ENCODE results near the gene RALGPS2. TPM values are rescaled to one million over a fixed set of nuclear protein-coding genes. Genes with fewer than 3 reads are reported as not detected.

The RALGPS2 gene
- total and polyA plus RNA-seq, 12 donors: 1.4 to 12.8 (median 7.4) TPM

DNA sequence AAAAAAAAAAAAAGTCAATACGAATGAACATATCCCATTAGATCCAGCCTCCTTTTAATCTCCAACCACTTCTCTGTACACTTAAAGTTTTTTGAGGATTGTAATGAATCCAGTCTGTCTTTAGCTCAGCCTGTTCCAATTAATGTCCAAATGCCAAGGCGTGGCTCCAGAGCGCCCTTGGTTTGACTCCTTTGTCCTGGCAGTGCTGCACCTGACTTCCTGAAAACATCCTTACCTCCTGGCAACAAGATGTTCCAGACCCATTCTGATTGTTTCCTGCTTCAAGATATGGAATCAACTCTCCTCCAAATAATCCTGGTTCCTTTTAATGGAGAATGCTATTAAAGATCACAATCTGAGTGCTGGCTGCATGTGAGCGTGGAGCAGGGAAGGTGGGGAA, 226.6 kb downstream of the RALGPS2 start:
- DNase-seq (no peak), ATAC-seq (no peak)
- H3K4me3 ChIP-seq: no peak overlapping the region
- no peak overlapping the region for H3K27ac ChIP-seq
- no peak for TF ChIP-seq CTCF (IDR thresholded peaks at IDR 0.05)
- 65 to 80% methylated on average over 4 of the region's 4 CpGs for WGBS, 2 donors
- H3K27me3 ChIP-seq: no peaks in the 10 kb centered on the region
- no peaks in the 10 kb centered on the region for H3K36me3 ChIP-seq
- intact Hi-C loops (cut with DNase I): no loop called here
- peaks cover 0 to 25% (median 9%) of the 10 kb centered on the region in 9 donors for H3K4me1 ChIP-seq
- H3K9me3 ChIP-seq: no peaks in the 10 kb centered on the region

DNA sequence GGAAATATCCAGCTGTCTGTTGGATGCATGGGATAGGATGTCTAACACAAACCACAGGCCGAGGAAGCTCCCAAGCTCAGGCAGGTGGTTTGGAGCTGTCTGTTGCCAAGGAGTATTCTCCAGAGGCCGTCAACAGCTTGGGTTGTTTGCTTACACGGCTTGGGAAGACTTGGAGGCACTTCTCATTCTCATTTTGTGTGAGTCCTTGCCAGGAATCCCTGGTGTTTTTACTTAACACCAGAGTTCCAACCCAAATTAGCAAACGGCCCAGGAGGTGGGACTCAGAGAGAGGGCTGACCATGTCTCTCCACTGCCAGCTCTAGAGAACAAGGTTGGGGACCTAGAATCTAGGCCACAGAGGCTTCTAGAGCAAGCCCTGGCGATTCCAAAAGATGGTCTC, 228.0 kb downstream of the RALGPS2 start:
- H3K27me3 ChIP-seq: no peaks in the 10 kb centered on the region
- intact Hi-C loops (cut with DNase I): no loop called here
- no peak overlapping the region for H3K4me3 ChIP-seq
- DNase-seq (peak in 1 of 2 donors; percentile 54), ATAC-seq (peak; percentile 58 to 89 (median 80))
- 56 to 68% methylated on average over 5 of the region's 5 CpGs for WGBS, 2 donors
- TF ChIP-seq CTCF (IDR thresholded peaks at IDR 0.05): no peak
- H3K9me3 ChIP-seq: no peaks in the 10 kb centered on the region
- no peaks in the 10 kb centered on the region for H3K36me3 ChIP-seq
- H3K4me1 ChIP-seq: peaks cover 0 to 25% (median 9%) of the 10 kb centered on the region in 9 donors
- peak overlapping the region in 4 of 10 donors; percentile 21 to 65 (median 45) for H3K27ac ChIP-seq

DNA sequence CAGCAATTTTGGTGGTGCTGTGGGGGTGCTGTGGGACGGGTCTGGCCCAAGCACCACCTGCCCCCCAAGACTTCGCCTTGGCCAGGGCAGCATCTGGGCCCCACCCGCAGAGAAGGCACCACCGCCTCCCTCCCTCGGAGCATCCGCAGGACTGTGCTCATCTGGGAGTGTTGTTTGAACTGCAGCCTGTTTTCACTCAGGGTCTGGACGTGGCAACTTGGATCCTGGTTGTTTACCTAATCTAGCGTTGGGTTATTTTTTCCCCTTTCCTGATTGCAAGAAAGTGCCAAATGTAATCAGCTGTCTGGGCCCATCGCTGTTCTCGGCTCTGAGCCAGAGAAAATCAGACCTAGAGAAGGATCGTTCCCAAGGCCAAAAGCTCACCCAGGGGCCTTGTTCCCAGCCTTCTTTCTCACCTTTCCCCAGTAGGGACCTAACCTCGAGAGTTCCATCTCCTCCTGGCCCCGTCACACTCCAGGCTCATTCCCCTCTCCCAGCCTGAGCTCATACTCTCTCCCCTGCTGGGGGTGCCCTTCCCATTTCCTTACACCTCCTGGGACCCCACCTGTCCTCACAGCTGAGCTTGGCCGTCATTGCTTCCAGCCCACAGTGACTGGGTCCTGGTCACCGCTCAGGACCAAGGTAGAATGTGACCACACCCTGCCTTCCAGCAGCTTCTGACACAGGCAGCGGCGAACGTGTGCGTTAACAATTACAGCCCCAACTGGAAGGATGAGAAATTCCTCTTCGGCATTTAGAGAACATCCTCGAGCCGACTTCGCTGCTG, 228.7 kb downstream of the RALGPS2 start:
- H3K27me3 ChIP-seq: no peaks in the 10 kb centered on the region
- DNase-seq (no peak), ATAC-seq (peak; percentile 21 to 69 (median 46))
- no peaks in the 10 kb centered on the region for H3K36me3 ChIP-seq
- intact Hi-C loops (cut with DNase I): no loop called here
- no peaks in the 10 kb centered on the region for H3K9me3 ChIP-seq
- H3K4me3 ChIP-seq: no peak overlapping the region
- 60 to 70% methylated on average over 23 of the region's 23 CpGs for WGBS, 2 donors
- TF ChIP-seq CTCF (IDR thresholded peaks at IDR 0.05): no peak
- H3K4me1 ChIP-seq: peaks cover 0 to 25% (median 9%) of the 10 kb centered on the region in 9 donors
- H3K27ac ChIP-seq: peak overlapping the region in 4 of 10 donors; percentile 21 to 65 (median 45)

- WGBS, 2 donors: 82 to 86% methylated on average over 11 of the region's 11 CpGs
- TF ChIP-seq CTCF (IDR thresholded peaks at IDR 0.05): no peak
- Histone ChIP-seq H3K36me3 (no peaks in the 10 kb centered on the region), H3K4me1 (peaks cover 0 to 25% (median 9%) of the 10 kb centered on the region in 9 donors), H3K9me3 (no peaks in the 10 kb centered on the region), H3K27me3 (no peaks in the 10 kb centered on the region), H3K27ac (peak overlapping the region in 1 of 10 donors; percentile 65), H3K4me3 (no peak overlapping the region)
- no peak for DNase-seq
- ATAC-seq: no peak
- intact Hi-C loops (cut with DNase I): no loop called here
These were observed 229.3 kb downstream of the RALGPS2 start for GRCh38 chr1:178954325-178954690.

Data from heart right ventricle (tissue), 16 donors.